GM23338 (cell line): ENCODE data around the gene SLC35F1. TPM values are rescaled to one million over a fixed set of nuclear protein-coding genes. Genes with fewer than 3 reads are reported as not detected.

Source experiments
- ATAC-seq: fragments of 200-7000 bp; cut with Tn5 transposase; 3 replicates; pipeline ENCODE4 v1.9.1; 2020
- DNase-seq: peaks from one replicate; pipeline ENCODE4 v3.0.0-alpha.2; 2015; ENCODE audit warnings: low spot score
- H2AFZ ChIP-seq: fragments of 200-600 bp; sonication (generic); 2 replicates; pipeline ENCODE4 v1.8.0; 2016; ENCODE audit warnings: antibody characterized with exemption, mild to moderate bottlenecking, moderate library complexity
- H3F3A ChIP-seq: fragments of 200-600 bp; sonication (generic); replicated peaks from 2 replicates; pipeline ENCODE4 v1.8.0; 2017; ENCODE audit warnings: antibody characterized with exemption, mixed run types, low read depth
- H3K27ac ChIP-seq: fragments of 200-600 bp; sonication (generic); 2 replicates; pipeline ENCODE4 v1.6.1; 2016; ENCODE audit warnings: low read depth
- H3K27me3 ChIP-seq: fragments of 200-600 bp; sonication (generic); 2 replicates; pipeline ENCODE4 v1.8.0; 2016; ENCODE audit warnings: mild to moderate bottlenecking, mixed run types, moderate library complexity; ENCODE audit not compliant: insufficient read depth
- H3K36me3 ChIP-seq: fragments of 200-600 bp; sonication (generic); 2 replicates; pipeline ENCODE4 v1.8.0; 2016; ENCODE audit warnings: mild to moderate bottlenecking; ENCODE audit not compliant: insufficient read depth
- H3K4me1 ChIP-seq: fragments of 200-600 bp; sonication (generic); 2 replicates; pipeline ENCODE4 v1.8.0; 2016; ENCODE audit warnings: mild to moderate bottlenecking, moderate library complexity; ENCODE audit not compliant: insufficient read depth
- H3K4me2 ChIP-seq: fragments of 200-600 bp; sonication (generic); 2 replicates; pipeline ENCODE4 v1.7.1; 2017; ENCODE audit warnings: mixed run types
- H3K4me3 ChIP-seq: fragments of 200-600 bp; sonication (generic); 2 replicates; pipeline ENCODE4 v1.6.1; 2016; ENCODE audit warnings: mixed run types
- H3K79me2 ChIP-seq: fragments of 200-600 bp; sonication (generic); replicated peaks from 2 replicates; pipeline ENCODE4 v1.8.0; 2017; ENCODE audit warnings: mild to moderate bottlenecking; ENCODE audit not compliant: insufficient read depth
- H3K9me2 ChIP-seq: fragments of 200-600 bp; sonication (generic); 2 replicates; pipeline ENCODE4 v1.8.0; 2017; ENCODE audit not compliant: insufficient read depth
- H4K20me1 ChIP-seq: fragments of 200-600 bp; sonication (generic); replicated peaks from 2 replicates; pipeline ENCODE4 v1.8.0; 2017; ENCODE audit warnings: mild to moderate bottlenecking; ENCODE audit not compliant: insufficient read depth
- H3K27ac Mint-ChIP-seq: 2 replicates; pipeline ENCODE4 v1.8.0; 2020; ENCODE audit warnings: inconsistent platforms, mild to moderate bottlenecking, moderate library complexity, mixed read lengths
- H3K27me3 Mint-ChIP-seq: 3 replicates; pipeline ENCODE4 v1.8.0; 2022; ENCODE audit warnings: low read depth, mild to moderate bottlenecking, moderate library complexity, mixed read lengths, inconsistent platforms; ENCODE audit not compliant: insufficient read depth, poor library complexity
- H3K36me3 Mint-ChIP-seq: 3 replicates; pipeline ENCODE4 v1.8.0; 2021; ENCODE audit warnings: low read depth, mild to moderate bottlenecking, inconsistent platforms, moderate library complexity, mixed read lengths
- H3K4me1 Mint-ChIP-seq: 3 replicates; pipeline ENCODE4 v1.8.0; 2020; ENCODE audit warnings: mild to moderate bottlenecking, inconsistent platforms, mixed read lengths
- H3K4me3 Mint-ChIP-seq: 3 replicates; pipeline ENCODE4 v1.8.0; 2021; ENCODE audit warnings: moderate library complexity, mild to moderate bottlenecking, inconsistent platforms, mixed read lengths
- H3K9me3 Mint-ChIP-seq: 3 replicates; pipeline ENCODE4 v1.8.0; 2020; ENCODE audit warnings: moderate library complexity, mild to moderate bottlenecking, inconsistent platforms, mixed read lengths
- CREB1 ChIP-seq: fragments of 250-450 bp; sonication (Bioruptor Pico); IDR thresholded peaks from 2 replicates; pipeline ENCODE4 v1.5.0; 2020; ENCODE audit warnings: low read depth, mild to moderate bottlenecking, moderate library complexity
- EZH2 ChIP-seq: fragments of 200-600 bp; sonication (generic); IDR thresholded peaks from one replicate; pipeline ENCODE4 v1.8.0; 2017; ENCODE audit warnings: antibody characterized with exemption, mild to moderate bottlenecking, low read depth; ENCODE audit not compliant: unreplicated experiment
- EZH2phosphoT487 ChIP-seq: fragments of 200-600 bp; sonication (generic); IDR thresholded peaks from one replicate; pipeline ENCODE4 v1.8.1; 2018; ENCODE audit warnings: antibody characterized with exemption; ENCODE audit not compliant: unreplicated experiment
- JUNB ChIP-seq: IDR thresholded peaks from one replicate; pipeline ENCODE4 v1.6.1; 2016; ENCODE audit warnings: antibody characterized with exemption; ENCODE audit not compliant: unreplicated experiment
- NANOG ChIP-seq: IDR thresholded peaks from 2 replicates; pipeline ENCODE4 v1.6.1; 2016; ENCODE audit warnings: antibody characterized with exemption, borderline replicate concordance
- POLR2AphosphoS5 ChIP-seq: IDR thresholded peaks from 2 replicates; pipeline ENCODE4 v1.6.1; 2016; ENCODE audit warnings: antibody characterized with exemption, low read depth
- STAT1 ChIP-seq: IDR thresholded peaks from one replicate; pipeline ENCODE4 v1.6.1; 2016; ENCODE audit warnings: antibody characterized with exemption; ENCODE audit not compliant: unreplicated experiment
- ZNF114 ChIP-seq: fragments of 250-450 bp; sonication (Bioruptor Pico); IDR thresholded peaks from 2 replicates; pipeline ENCODE4 v1.5.0; 2020; ENCODE audit warnings: mild to moderate bottlenecking, moderate library complexity
- ZNF331 ChIP-seq: fragments of 250-450 bp; sonication (Bioruptor Pico); IDR thresholded peaks from 2 replicates; pipeline ENCODE4 v1.5.0; 2020; ENCODE audit warnings: low read depth, mild to moderate bottlenecking, moderate library complexity
- polyA plus RNA-seq: library from polyadenylated mRNA; unstranded; fragments of >200 nt; fragmentation: Nextera tagmentation; extraction: Ambion mirVana; gene quantifications from 2 replicates; pipeline ENCODE4 v1.2.1, GENCODE V29; 2016
- total RNA-seq: library from RNA; depleted of rRNA; stranded (reverse); fragments of >200 nt; shearing (Covaris generic); gene quantifications from 2 replicates; pipeline ENCODE4 v1.2.3, GENCODE V29; 2014
- TF ChIP-seq, protein P1 (sequence below), 2 experiments: fragments of 200-600 bp in 1 of 2; sonication (generic) in 1 of 2; conservative IDR thresholded peaks; 2 replicates each; pipeline versions ENCODE4 v1.5.1 to v1.6.1; 2016 to 2017; ENCODE audit warnings: antibody characterized with exemption in 2 of 2, low read depth in 2 of 2, mild to moderate bottlenecking in 2 of 2, moderate library complexity in 1 of 2
- TF ChIP-seq, protein P2 (sequence below): IDR thresholded peaks from 2 replicates; pipeline ENCODE4 v1.6.1; 2016; ENCODE audit warnings: antibody characterized with exemption
- TF ChIP-seq, protein P3 (sequence below): IDR thresholded peaks from one replicate; pipeline ENCODE4 v1.6.1; 2018; ENCODE audit warnings: antibody characterized with exemption; ENCODE audit not compliant: unreplicated experiment
- TF ChIP-seq, protein P4 (sequence below): fragments of 250-450 bp; sonication (Bioruptor Pico); IDR thresholded peaks from 2 replicates; pipeline ENCODE4 v1.5.0; 2020; ENCODE audit warnings: mild to moderate bottlenecking, moderate library complexity

Gene SLC35F1
- total and polyA plus RNA-seq, 2 experiments from 2014 or later, result 3.0 to 10.3 TPM

DNA sequence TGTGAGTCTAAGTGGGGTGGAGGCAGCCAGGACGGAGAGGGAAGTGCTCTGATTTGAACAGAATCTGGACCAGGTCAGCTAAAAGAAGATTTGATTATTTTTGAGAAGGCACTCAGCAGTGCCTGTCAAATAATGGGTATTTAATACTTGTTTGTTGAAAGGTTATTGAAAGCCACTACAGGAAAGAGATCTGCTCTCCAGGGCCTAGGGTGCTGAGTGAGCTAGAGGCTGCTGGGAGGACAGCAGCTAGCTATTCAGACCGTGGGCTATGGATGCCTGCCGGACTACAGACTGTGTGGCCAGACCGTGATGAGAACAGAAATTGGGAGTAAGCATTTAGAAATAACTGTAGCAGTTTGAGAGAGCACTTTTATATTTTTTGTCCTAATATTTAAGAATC is 8.8 kb downstream of the SLC35F1 start:
- Histone ChIP-seq H3K9me2 (no peaks in the 10 kb centered on the region), H3K79me2 (no peaks in the 10 kb centered on the region), H3K36me3 (no peaks in the 10 kb centered on the region), H3K27ac (no peak overlapping the region), H3K4me3 (no peak overlapping the region), H4K20me1 (peaks cover 12% of the 10 kb centered on the region), H3K4me1 (peaks cover 8% of the 10 kb centered on the region; the same call in 1 of the 2 replicates), H3F3A (no peaks in the 10 kb centered on the region), H3K27me3 (peaks cover 36% of the 10 kb centered on the region), H3K4me2 (no peak overlapping the region), H2AFZ (no peak overlapping the region)
- Mint-ChIP-seq H3K9me3 (no peaks in the 10 kb centered on the region), H3K27me3 (peaks cover 2% of the 10 kb centered on the region), H3K27ac (no peak overlapping the region), H3K36me3 (no peaks in the 10 kb centered on the region), H3K4me1 (peaks cover 7% of the 10 kb centered on the region; the same call in 2 of the 3 replicates), H3K4me3 (no peak overlapping the region)
- ATAC-seq, result no peak
- DNase-seq, result no peak
- TF ChIP-seq CREB1 (CRISPR knock-in tag) (no peak), ZNF331 (CRISPR knock-in tag) (no peak), STAT1 (no peak), NANOG (no peak), EZH2phosphoT487 (no peak), JUNB (no peak), ZNF114 (CRISPR knock-in tag) (no peak), EZH2 (no peak), POLR2AphosphoS5 (no peak)
- TF ChIP-seq, protein P1, sequence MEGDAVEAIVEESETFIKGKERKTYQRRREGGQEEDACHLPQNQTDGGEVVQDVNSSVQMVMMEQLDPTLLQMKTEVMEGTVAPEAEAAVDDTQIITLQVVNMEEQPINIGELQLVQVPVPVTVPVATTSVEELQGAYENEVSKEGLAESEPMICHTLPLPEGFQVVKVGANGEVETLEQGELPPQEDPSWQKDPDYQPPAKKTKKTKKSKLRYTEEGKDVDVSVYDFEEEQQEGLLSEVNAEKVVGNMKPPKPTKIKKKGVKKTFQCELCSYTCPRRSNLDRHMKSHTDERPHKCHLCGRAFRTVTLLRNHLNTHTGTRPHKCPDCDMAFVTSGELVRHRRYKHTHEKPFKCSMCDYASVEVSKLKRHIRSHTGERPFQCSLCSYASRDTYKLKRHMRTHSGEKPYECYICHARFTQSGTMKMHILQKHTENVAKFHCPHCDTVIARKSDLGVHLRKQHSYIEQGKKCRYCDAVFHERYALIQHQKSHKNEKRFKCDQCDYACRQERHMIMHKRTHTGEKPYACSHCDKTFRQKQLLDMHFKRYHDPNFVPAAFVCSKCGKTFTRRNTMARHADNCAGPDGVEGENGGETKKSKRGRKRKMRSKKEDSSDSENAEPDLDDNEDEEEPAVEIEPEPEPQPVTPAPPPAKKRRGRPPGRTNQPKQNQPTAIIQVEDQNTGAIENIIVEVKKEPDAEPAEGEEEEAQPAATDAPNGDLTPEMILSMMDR (conservative IDR thresholded peaks at IDR 0.05; ENCODE audit: low read depth in 2 of 2), result no peak
- TF ChIP-seq, protein P2, sequence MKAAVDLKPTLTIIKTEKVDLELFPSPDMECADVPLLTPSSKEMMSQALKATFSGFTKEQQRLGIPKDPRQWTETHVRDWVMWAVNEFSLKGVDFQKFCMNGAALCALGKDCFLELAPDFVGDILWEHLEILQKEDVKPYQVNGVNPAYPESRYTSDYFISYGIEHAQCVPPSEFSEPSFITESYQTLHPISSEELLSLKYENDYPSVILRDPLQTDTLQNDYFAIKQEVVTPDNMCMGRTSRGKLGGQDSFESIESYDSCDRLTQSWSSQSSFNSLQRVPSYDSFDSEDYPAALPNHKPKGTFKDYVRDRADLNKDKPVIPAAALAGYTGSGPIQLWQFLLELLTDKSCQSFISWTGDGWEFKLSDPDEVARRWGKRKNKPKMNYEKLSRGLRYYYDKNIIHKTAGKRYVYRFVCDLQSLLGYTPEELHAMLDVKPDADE, result no peak
- TF ChIP-seq, protein P3, sequence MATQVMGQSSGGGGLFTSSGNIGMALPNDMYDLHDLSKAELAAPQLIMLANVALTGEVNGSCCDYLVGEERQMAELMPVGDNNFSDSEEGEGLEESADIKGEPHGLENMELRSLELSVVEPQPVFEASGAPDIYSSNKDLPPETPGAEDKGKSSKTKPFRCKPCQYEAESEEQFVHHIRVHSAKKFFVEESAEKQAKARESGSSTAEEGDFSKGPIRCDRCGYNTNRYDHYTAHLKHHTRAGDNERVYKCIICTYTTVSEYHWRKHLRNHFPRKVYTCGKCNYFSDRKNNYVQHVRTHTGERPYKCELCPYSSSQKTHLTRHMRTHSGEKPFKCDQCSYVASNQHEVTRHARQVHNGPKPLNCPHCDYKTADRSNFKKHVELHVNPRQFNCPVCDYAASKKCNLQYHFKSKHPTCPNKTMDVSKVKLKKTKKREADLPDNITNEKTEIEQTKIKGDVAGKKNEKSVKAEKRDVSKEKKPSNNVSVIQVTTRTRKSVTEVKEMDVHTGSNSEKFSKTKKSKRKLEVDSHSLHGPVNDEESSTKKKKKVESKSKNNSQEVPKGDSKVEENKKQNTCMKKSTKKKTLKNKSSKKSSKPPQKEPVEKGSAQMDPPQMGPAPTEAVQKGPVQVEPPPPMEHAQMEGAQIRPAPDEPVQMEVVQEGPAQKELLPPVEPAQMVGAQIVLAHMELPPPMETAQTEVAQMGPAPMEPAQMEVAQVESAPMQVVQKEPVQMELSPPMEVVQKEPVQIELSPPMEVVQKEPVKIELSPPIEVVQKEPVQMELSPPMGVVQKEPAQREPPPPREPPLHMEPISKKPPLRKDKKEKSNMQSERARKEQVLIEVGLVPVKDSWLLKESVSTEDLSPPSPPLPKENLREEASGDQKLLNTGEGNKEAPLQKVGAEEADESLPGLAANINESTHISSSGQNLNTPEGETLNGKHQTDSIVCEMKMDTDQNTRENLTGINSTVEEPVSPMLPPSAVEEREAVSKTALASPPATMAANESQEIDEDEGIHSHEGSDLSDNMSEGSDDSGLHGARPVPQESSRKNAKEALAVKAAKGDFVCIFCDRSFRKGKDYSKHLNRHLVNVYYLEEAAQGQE, result no peak
- TF ChIP-seq, protein P4, sequence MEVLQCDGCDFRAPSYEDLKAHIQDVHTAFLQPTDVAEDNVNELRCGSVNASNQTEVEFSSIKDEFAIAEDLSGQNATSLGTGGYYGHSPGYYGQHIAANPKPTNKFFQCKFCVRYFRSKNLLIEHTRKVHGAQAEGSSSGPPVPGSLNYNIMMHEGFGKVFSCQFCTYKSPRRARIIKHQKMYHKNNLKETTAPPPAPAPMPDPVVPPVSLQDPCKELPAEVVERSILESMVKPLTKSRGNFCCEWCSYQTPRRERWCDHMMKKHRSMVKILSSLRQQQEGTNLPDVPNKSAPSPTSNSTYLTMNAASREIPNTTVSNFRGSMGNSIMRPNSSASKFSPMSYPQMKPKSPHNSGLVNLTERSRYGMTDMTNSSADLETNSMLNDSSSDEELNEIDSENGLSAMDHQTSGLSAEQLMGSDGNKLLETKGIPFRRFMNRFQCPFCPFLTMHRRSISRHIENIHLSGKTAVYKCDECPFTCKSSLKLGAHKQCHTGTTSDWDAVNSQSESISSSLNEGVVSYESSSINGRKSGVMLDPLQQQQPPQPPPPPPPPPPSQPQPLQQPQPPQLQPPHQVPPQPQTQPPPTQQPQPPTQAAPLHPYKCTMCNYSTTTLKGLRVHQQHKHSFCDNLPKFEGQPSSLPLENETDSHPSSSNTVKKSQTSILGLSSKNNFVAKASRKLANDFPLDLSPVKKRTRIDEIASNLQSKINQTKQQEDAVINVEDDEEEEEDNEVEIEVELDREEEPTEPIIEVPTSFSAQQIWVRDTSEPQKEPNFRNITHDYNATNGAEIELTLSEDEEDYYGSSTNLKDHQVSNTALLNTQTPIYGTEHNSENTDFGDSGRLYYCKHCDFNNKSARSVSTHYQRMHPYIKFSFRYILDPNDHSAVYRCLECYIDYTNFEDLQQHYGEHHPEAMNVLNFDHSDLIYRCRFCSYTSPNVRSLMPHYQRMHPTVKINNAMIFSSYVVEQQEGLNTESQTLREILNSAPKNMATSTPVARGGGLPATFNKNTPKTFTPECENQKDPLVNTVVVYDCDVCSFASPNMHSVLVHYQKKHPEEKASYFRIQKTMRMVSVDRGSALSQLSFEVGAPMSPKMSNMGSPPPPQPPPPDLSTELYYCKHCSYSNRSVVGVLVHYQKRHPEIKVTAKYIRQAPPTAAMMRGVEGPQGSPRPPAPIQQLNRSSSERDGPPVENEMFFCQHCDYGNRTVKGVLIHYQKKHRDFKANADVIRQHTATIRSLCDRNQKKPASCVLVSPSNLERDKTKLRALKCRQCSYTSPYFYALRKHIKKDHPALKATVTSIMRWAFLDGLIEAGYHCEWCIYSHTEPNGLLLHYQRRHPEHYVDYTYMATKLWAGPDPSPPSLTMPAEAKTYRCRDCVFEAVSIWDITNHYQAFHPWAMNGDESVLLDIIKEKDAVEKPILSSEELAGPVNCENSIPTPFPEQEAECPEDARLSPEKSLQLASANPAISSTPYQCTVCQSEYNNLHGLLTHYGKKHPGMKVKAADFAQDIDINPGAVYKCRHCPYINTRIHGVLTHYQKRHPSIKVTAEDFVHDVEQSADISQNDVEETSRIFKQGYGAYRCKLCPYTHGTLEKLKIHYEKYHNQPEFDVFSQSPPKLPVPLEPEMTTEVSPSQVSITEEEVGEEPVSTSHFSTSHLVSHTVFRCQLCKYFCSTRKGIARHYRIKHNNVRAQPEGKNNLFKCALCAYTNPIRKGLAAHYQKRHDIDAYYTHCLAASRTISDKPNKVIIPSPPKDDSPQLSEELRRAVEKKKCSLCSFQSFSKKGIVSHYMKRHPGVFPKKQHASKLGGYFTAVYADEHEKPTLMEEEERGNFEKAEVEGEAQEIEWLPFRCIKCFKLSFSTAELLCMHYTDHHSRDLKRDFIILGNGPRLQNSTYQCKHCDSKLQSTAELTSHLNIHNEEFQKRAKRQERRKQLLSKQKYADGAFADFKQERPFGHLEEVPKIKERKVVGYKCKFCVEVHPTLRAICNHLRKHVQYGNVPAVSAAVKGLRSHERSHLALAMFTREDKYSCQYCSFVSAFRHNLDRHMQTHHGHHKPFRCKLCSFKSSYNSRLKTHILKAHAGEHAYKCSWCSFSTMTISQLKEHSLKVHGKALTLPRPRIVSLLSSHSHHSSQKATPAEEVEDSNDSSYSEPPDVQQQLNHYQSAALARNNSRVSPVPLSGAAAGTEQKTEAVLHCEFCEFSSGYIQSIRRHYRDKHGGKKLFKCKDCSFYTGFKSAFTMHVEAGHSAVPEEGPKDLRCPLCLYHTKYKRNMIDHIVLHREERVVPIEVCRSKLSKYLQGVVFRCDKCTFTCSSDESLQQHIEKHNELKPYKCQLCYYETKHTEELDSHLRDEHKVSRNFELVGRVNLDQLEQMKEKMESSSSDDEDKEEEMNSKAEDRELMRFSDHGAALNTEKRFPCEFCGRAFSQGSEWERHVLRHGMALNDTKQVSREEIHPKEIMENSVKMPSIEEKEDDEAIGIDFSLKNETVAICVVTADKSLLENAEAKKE (CRISPR knock-in tag), result no peak
